Hepatic stellate cell (primary cell): ENCODE results near the gene SLC25A43.
"Not testable (repeated sequence)": the region's sequence is repeated elsewhere in the genome, so short reads cannot be mapped to it uniquely, and the experiment has no call there.

Experiments used
- DNase-seq: peaks from one replicate; pipeline ENCODE4 v3.0.0; 2011; ENCODE audit warnings: low spot score

The SLC25A43 gene

DNA sequence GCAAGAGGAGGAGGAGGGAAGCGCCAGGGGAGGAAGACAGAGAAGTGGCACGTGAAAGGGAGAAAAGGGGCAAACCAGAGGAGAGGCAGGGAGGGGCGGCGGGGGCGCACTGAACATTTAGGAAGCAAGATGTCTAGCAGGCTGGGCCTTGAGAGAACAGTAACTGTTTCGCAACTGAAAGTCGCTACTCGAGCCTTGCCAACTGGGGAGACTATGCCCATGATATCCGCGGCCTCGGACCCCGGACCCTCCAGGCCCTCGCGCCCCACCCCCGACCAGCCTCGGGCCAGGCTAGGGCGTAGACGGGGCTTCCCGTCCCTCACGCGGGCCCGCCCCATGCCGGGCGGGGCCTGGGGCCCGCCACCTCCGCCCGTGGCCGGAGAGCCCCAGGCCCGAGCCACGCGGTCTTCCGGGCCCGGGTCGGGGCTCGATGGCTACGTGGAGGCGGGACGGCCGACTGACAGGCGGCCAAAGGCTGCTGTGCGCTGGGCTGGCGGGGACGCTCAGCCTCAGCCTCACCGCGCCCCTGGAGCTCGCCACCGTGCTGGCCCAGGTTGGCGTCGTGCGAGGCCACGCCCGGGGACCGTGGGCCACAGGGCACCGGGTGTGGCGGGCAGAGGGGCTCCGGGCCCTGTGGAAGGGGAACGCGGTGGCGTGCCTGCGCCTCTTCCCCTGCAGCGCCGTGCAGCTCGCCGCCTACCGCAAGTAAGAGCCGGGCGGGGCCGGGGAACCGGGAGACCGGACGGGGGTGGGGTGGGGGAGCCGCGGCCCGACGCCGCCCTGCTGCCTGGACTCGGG, at the start of gene SLC25A43:
Gene SLC25A43 (plus strand): TSS at position 363 of the 798 bp plus-strand sequence. CDS start 68 bp downstream, at position 431.
- peak; percentile 63 for DNase-seq

DNA sequence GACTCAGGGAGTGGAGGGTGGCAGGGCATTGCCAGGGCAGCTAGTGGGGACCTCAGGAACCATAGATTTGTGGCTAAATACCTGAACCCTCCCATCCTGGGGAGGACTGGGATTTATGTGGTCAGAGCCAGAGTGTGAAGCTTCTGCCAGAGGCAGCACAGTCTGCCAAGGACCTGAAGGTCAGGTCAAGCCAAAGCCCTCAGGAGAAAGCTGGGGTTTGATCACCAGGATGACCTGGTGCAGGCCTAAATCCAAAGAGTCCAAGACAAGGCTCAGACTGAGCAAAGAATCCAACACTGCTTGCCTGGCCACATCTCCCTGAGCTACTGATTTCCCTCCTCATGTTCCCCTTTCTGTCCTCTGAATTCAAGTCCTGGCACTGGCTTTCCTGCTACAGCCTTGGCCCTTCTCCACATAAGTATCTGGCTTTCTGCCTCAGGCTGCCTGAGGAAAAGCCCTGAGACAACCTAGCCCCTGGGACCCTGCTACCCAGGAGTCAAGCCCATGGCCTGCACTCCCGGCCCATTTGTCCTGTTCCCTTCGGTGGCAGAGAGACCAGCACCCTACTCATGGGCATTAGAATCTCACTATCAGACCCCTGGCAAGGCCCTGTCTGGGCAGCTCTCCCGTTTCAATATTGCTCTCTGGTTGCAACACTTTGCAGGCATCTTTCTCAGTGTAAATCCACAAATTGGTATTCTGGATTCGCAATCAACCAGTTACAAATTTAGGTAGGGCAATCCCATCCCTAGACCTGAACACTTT, 39.3 kb upstream of the SLC25A43 start:
- DNase-seq = no peak

DNA sequence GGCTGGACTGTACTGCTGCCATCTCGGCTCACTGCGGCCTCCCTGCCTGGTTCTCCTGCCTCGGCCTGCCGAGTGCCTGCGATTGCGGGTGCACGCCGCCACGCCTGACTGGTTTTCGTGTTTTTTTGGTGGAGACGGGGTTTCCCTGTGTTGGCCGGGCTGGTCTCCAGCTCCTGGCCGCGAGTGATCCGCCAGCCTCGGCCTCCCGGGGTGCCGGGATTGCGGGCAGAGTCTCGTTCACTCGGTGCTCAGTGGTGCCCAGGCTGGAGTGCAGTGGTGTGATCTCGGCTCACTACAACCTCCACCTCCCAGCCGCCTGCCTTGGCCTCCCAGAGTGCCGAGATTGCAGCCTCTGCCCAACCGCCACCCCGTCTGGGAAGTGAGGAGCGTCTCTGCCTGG, 37.7 kb upstream of the SLC25A43 start:
- DNase-seq = not testable (repeated sequence)

DNA sequence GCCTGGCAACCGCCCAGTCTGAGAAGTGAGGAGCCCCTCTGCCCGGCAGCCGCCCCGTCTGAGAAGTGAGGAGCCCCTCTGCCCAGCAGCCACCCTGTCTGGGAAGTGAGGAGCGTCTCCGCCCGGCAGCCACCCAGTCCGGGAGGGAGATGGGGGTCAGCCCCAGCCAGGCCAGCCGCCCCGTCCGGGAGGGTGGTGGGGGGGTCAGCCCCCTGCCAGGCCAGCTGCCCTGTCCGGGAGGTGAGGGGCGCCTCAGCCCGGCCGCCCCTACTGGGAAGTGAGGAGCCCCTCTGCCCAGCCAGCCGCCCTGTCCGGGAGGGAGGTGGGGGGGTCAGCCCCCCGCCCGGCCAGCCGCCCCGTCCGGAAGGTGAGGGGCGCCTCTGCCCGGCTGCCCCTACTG, 37.1 kb upstream of the SLC25A43 start:
- not testable (repeated sequence) for DNase-seq

DNA sequence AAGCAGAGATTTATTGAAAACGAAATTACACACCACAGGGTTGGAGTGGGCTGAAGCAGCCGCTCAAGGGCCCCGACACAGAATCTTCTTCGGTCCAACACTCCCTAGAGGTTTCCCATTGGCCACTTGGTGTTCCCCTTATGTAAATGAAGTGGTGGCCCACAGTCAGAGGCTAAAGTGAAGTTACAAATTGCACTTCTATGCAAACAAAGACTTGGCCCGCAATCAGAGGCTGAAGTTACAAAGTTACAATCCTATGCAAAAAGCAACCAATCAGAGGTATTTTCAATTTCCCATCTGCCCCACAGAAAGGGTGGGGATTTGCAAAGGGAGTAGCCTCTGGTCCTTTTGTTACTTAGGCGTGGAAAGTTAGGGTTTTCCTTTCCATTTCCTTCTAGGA, 35.7 kb upstream of the SLC25A43 start:
- no peak for DNase-seq

DNA sequence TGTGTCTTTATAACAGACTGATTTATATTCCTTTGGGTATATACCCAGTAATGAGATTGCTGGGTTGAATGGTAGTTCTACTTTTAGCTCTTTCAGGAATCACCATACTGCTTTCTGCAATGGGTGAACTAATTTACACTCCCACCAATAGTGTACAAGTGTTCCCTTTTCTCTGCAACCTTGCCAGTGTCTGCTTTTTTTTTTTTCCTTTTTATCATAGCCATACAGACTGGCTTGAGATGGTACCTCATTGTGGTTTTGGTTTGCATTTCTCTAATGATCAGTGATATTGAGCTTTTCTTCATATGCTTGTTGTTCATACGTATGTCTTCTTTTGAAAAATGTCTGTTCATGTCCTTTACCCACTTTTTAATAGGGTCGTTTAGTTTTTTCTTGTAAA, 27.3 kb upstream of the SLC25A43 start:
- not testable (repeated sequence) for DNase-seq

DNA sequence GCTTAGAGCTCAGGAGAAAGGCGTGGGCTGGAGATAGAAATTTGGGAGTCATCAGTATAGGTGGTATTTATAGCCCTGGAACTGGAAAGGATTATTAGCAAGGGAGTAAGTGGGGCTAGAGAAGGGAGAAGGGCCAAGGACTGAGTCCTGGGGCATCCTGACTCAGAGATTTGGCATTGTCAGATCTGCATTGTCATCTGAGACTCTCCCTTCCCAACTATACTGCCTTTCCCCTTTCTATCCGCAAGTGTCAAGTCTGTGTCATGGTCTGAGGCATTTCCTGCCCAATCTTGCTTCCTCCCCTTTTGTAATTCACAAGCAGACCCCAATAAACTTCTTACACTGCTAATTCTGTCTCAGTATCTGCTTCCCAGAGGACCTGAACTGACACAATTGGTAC, 24.4 kb upstream of the SLC25A43 start:
- no peak for DNase-seq

DNA sequence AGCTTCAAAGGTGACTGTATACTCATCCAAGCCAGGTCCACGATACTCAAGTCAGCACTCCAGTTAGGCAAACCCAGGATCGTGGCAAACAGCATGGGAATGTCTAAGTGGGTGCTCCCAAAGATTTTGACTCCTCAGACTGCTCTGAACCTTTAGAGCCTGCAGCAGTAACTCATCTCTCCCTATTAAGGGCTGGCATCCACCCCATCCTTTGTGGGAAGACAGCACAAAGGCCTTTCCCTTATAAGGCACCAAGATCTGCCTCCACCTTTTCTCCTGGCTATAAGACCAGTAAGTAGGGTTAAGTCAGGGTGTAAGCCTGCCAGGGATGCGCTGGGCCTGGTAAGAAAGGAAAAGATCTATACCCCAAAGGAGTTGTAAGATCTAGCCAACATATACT, 23.6 kb upstream of the SLC25A43 start:
- no peak for DNase-seq

DNA sequence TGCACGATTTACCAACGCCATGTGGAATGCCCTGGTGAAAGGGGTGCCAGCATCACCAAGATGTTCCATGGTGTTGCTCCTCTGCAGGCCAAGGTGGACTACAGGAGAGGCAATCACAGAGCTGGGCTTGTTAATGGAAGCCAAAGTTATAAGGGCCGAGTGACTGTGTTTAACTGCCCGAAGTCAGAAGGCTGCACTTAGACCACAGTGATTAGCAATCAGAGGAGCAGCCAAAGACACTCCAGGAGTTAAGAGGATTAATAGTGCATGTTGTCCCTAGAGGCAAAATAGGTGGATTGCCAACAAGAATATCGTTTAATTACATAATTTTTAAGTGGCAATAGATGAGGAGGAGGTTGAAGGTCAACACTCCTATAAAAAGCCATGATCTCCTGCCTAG, 22.8 kb upstream of the SLC25A43 start:
- DNase-seq = no peak

DNA sequence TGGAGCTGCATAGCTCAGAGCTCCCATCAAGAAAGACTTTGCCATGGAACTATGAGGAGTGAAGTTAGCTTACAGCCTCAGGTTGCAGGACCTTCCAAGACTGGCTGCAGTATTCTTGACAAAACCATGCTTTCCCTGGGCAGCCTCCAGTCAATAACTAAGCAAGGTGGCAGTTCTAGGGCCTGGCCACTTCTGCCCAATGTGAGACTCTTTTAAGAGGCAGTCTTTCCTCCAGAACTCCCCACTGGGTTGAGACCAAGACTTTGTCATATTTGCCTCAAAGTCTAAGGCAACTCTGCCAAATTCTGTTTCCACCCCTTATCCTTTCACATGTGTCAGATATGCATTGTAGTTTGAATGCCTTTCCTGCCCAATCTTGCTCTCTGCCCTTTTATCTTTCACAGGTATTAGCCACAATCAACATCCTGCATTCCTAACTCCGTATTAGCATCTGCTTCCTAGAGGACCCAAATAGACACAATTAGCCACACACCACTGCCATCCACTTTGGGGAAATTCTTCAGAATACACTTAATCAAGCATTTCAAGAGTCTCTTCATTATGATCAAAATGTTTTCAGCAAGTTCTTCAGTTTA, 17.7 kb upstream of the SLC25A43 start:
- DNase-seq = no peak

DNA sequence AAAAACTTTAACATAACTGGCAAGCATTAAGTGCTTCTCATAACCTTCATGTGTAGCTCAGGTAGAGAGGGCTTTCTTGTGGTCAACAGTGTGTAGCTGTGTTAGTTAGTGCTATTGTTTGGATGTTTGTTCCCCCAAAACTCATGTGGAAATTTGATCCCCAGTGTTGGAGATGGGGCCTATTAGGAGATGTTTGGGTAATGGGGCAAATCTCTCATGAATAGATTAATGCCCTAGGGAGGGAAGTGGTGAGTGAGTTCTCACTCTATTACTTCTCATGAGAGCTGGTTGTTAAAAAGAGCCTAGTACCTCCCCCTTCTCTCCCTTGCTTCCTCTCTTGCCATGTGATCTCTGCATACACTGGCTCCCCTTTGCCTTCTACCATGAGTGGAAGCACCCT, 16.5 kb upstream of the SLC25A43 start:
- DNase-seq = no peak

DNA sequence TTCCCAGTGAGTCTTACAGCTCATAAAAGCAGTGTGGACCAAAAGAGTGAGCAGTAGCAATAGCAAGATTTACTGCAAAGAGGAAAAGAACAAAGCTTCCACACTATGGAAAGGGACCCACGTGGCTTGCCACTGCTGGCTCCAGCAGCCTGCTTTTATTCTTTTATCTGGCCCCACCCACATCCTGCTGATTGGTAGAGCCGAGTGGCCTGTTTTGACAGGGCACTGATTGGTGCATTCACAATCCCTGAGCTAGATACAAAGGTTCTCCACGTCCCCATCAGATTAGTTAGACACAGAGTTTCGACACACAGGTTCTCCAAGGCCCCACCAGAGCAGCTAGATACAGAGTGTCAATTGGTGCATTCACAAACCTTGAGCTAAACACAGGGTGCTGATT, 12.5 kb upstream of the SLC25A43 start:
- DNase-seq = not testable (repeated sequence)

DNA sequence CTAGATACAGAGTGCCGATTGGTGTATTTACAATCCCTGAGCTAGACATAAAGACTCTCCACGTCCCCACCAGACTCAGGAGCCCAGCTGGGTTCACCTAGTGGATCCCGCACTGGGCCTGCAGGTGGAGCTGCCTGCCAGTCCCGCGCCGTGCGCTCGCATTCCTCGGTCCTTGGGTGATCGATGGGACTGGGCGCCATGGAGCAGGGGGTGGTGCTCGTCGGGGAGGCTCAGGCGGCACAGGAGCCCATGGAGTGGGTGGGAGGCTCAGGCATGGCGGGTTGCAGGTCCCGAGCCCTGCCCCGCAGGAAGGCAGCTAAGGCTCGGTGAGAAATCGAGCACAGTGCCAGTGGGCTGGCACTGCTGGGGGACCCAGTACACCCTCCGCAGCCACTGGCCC, 11.7 kb upstream of the SLC25A43 start:
- not testable (repeated sequence) for DNase-seq

DNA sequence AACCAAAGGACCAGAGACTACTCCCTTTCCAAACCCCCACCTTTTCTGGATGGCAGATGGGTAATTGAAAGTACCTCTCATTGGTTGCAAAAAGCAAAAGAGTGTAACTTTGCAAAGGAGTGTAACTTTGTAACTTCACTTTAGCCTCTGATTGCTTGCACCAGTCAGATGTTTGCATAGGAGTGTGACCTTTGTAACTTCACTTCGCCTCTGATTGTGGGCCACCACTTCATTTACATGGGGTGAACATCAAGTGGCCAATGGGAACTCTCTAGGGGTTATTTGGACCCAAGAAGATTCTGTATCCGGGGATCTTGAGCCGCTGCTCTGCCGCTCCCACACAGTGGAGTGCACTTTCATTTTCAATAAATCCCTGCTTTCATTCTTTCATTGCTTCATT, 9.9 kb upstream of the SLC25A43 start:
- no peak for DNase-seq

DNA sequence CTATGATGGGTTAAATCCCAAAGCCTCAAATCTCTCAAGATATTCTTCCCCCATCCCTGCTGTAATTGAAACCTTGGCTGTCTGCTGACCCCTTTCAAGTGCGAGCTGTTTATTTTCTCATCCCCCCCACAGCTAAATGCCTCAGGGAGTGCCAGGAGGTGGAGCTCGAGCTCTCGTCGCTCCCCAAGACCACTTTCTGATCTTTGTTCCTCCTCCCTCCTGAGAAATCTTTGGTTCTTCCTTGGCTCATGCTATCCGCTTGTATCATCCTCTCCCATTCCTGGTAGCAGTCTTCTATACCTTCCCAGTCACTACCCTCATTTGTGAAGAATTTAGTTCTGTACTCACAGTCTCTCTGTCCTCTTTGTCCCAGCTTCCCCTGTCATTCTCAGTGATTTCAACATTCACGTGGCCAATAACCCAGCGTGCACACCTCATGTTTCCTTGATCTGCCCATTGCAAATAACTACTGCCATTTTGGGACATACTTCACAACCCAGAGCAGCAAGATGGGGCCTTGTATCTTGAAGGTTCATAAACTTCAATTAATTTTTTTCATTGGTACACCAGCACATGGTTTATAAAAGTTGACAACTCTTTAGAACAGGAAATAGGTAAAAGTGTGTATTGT, 9.2 kb upstream of the SLC25A43 start:
- no peak for DNase-seq

DNA sequence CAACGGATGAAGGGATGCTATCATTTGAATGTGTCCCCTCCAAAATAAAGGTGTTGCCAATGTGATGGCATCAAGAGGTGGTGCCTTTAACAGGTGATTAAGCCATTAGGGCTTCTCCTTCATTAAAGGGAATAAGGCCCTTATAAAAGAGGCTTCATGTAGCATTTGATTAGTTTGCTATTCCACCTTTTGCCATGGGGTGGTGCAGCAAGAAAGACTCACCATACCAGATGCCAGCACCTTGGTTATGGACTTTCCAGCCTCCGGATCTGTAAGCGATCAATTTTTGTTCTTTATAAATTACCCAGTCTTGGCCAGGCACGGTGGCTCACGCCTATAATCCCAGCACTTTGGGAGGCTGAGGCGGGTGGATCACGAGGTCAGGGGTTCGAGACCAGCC, 7.9 kb upstream of the SLC25A43 start:
- DNase-seq = peak; percentile 35

DNA sequence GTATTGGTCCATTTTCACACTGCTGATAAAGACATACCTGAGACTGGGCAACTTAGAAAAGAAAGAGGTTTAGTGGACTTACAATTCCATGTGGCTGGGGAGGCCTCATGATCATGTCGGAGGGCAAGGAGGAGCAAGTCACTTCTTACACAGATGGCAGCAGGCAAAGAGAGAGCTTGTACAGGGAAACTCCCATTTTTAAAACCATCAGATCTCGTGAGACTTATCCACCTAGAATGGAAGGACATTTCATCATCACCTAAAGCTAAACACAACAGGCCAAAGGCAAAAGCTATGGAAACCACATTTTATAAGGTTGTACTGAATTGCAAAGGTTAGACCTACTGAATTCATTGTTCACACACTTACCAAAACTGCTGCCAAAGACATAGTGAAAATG, 6.0 kb upstream of the SLC25A43 start:
- no peak for DNase-seq

DNA sequence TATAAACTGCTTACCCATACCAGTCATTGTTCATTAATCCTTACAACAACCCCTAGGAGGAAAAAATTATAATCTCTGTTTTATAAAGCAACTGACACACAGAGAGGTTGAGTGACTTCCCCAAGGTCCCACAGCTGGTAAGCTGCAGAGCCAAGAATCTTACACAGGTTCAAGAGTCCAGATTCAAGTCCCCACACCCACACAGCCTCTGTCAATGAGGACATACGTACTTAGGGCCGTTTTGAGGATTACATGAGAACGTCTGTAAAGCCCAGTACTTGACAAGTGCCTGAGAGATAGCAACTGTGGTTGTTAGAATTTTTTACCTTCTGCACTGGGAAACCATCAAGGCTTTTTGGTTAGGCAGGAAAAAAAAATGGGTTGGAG, 556 bp upstream of the SLC25A43 start:
- no peak for DNase-seq

DNA sequence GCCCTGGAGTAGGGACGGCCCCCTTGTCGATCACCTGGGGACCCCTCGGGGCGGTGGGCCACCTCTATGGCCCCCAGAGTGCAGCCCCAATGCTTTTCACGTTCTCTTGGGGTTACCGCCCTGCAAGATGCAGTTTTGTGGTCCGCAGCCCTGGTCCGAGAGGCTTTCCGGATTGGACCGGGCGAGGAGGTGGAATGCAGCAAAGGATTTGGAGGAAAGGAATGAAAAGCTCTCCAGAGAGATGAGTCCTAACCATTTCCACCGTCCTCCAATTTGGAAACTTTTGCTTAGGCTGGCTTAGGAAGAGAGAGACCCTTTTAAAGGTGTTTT, 601 bp downstream of the SLC25A43 start:
- DNase-seq = peak; percentile 77

DNA sequence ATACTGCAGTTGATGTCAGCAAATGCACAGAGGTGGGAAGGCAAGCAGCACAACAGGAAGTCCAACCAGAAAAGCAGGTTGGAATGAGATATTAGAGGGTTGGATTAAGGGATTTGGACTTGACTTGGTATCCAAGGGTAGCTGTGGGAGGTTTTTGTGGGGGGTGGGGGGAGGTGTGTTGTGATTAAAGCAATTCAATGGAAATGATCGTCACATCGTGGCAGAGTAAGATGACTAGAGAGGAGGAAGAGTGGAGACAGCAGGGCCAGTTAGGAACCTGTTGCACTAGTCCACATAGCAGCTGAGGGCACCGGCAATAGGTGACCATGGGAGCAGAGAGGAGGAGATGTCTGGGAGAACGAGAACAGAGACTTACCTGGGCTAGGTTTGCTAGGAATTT, 2.4 kb downstream of the SLC25A43 start:
- no peak for DNase-seq

DNA sequence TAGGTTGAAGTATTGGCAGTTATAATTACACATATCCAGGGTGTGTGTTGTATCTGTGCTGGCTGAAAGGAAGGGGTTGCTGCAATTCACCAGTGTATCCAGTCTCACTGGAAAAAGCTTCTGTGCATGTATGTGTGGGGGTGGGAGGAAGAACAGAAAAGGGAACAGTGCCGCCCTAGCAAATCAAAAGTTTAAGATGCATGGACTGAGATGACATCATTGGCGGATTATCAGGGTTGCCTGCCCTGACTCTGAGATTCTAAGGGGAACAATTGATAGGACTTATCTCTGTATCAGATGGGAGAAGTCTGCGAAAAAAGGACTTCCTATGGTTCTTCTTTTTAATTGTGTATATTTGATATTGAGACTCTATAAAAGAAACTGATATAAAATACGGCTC, 3.5 kb downstream of the SLC25A43 start:
- no peak for DNase-seq

DNA sequence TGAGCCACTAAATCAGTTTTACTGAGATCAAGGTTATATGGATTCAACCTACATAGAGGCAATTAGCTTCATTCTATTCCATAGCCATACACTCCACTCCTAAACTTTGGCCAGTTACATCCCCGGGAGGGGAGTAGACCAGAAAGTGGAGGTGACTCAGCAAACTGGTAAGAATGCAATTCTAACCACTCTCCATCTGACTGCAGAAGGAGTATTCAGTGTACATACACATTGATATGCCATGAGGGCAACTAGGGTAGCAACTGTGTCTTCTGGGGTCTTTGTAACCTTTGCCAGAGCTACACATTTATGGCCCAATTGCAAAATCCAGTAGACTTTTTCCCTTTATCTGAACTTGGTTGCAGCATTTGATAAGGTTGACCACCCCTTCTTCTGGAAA, 7.6 kb downstream of the SLC25A43 start:
- no peak for DNase-seq

DNA sequence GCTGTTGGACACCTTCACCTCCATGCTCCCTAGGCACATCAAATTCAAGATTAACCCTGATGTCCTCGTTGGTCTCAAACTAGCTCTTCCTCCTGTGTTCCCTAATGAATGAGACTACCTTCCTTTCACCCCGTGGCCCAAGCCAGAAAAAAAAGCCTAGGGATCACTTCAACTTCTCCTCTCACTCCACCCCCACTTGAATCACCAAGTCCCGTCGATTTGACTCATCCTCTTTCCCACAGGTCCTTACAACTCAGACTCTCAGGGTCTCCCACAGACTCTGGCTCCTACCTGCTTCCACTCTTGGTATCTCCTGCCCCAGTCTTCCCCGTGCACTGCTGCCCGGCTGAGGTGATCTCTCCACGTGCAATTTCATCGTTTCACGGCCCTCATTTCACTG, 8.5 kb downstream of the SLC25A43 start:
- no peak for DNase-seq
